Liver (tissue), 9 donors: ENCODE data around the gene GLI3. TPM values are rescaled to one million over a fixed set of nuclear protein-coding genes. Genes with fewer than 3 reads are reported as not detected.

ENCODE experiments used
- DNase-seq: peaks from one replicate; pipeline ENCODE4 v3.0.0-alpha.2; 2017; ENCODE audit warnings: low spot score
- H3K27ac ChIP-seq, 2 donors: one replicate each; pipeline ENCODE4 v1.7.0; 2013; ENCODE audit warnings: inconsistent platforms in 2 of 2, low read length in 2 of 2, control low read depth in 1 of 2, low read depth in 1 of 2, mild to moderate bottlenecking in 1 of 2
- H3K27me3 ChIP-seq, 4 donors: one replicate each; pipeline versions ENCODE4 v1.6.1 to v1.7.0; 2013; ENCODE audit warnings: low read length in 3 of 4, inconsistent platforms in 1 of 4, mild to moderate bottlenecking in 1 of 4, moderate library complexity in 1 of 4; ENCODE audit not compliant: control insufficient read depth in 4 of 4, insufficient read depth in 4 of 4
- H3K36me3 ChIP-seq, 4 donors: one replicate each; pipeline versions ENCODE4 v1.6.1 to v1.7.0; 2013; ENCODE audit warnings: low read length in 3 of 4, mild to moderate bottlenecking in 3 of 4, low read depth in 1 of 4, moderate library complexity in 1 of 4; ENCODE audit not compliant: control insufficient read depth in 4 of 4, insufficient read depth in 3 of 4
- H3K4me1 ChIP-seq, 4 donors: one replicate each; pipeline versions ENCODE4 v1.6.1 to v1.7.0; 2013; ENCODE audit warnings: low read length in 3 of 4, mild to moderate bottlenecking in 3 of 4, moderate library complexity in 1 of 4; ENCODE audit not compliant: control insufficient read depth in 4 of 4, insufficient read depth in 4 of 4
- H3K4me3 ChIP-seq, 3 donors: one replicate each; pipeline versions ENCODE4 v1.6.1 to v1.7.0; 2013; ENCODE audit warnings: low read length in 3 of 3, control low read depth in 1 of 3, low read depth in 1 of 3, mild to moderate bottlenecking in 1 of 3
- H3K9ac ChIP-seq, 2 donors: one replicate each; pipeline ENCODE4 v1.7.0; 2013; ENCODE audit warnings: low read length in 2 of 2, mild to moderate bottlenecking in 2 of 2, moderate library complexity in 2 of 2, control low read depth in 1 of 2, low read depth in 1 of 2
- H3K9me3 ChIP-seq, 4 donors: one replicate each; pipeline versions ENCODE4 v1.6.1 to v1.7.0; 2013; ENCODE audit warnings: low read length in 3 of 4; ENCODE audit not compliant: control insufficient read depth in 4 of 4
- EGR1 ChIP-seq, 2 donors: IDR thresholded peaks; 2 replicates each; pipeline ENCODE4 v1.6.1; 2016 to 2018; ENCODE audit warnings: antibody characterized with exemption in 2 of 2, low read depth in 2 of 2
- FOXA1 ChIP-seq: IDR thresholded peaks from 2 replicates; pipeline ENCODE4 v1.6.1; 2016; ENCODE audit warnings: antibody characterized with exemption
- FOXA2 ChIP-seq: IDR thresholded peaks from 2 replicates; pipeline ENCODE4 v1.6.1; 2016; ENCODE audit warnings: antibody characterized with exemption
- GABPA ChIP-seq, 2 donors: IDR thresholded peaks in 1 of 2; conservative IDR thresholded peaks in 1 of 2; 2 replicates each; pipeline ENCODE4 v1.6.1; 2016; ENCODE audit warnings: antibody characterized with exemption in 2 of 2, mild to moderate bottlenecking in 1 of 2, moderate library complexity in 1 of 2
- HNF4A ChIP-seq, 2 donors: conservative IDR thresholded peaks; 2 replicates each; pipeline ENCODE4 v1.6.1; 2016; ENCODE audit warnings: antibody characterized with exemption in 2 of 2, mild to moderate bottlenecking in 2 of 2
- HNF4G ChIP-seq: IDR thresholded peaks from 2 replicates; pipeline ENCODE4 v1.6.1; 2016; ENCODE audit warnings: antibody characterized with exemption
- JUND ChIP-seq, 2 donors: IDR thresholded peaks; 2 replicates each; pipeline ENCODE4 v1.6.1; 2016; ENCODE audit warnings: antibody characterized with exemption in 2 of 2
- NR2F2 ChIP-seq: IDR thresholded peaks from 2 replicates; pipeline ENCODE4 v1.6.1; 2016; ENCODE audit warnings: antibody characterized with exemption
- RAD21 ChIP-seq, 2 donors: IDR thresholded peaks; 2 replicates each; pipeline ENCODE4 v1.6.1; 2016; ENCODE audit warnings: antibody characterized with exemption in 2 of 2, mild to moderate bottlenecking in 2 of 2
- RXRA ChIP-seq, 2 donors: IDR thresholded peaks; 2 replicates each; pipeline ENCODE4 v1.6.1; 2017 to 2018; ENCODE audit warnings: antibody characterized with exemption in 2 of 2, mild to moderate bottlenecking in 1 of 2
- SP1 ChIP-seq: IDR thresholded peaks from 2 replicates; pipeline ENCODE4 v1.6.1; 2018; ENCODE audit warnings: antibody characterized with exemption, mild to moderate bottlenecking
- TAF1 ChIP-seq: conservative IDR thresholded peaks from 2 replicates; pipeline ENCODE4 v1.6.1; 2016; ENCODE audit warnings: antibody characterized with exemption, mild to moderate bottlenecking
- YY1 ChIP-seq: IDR thresholded peaks from 2 replicates; pipeline ENCODE4 v1.6.1; 2016; ENCODE audit warnings: antibody characterized with exemption, mild to moderate bottlenecking
- WGBS: extraction: QIAGEN DNeasy Blood & Tissue Kit; methylation state at CpG from one replicate; pipeline ENCODE4 v1.1.7; 2013; 5-methylcytosine and 5-hydroxymethylcytosine counted together
- polyA plus RNA-seq, 2 donors: library from polyadenylated mRNA; stranded (reverse) in 1 of 2; unstranded in 1 of 2; fragments of 200-250 nt in 1 of 2; fragments of >200 nt in 1 of 2; fragmentation: Nextera tagmentation in 1 of 2; extraction: Ambion mirVana in 1 of 2; gene quantifications; one replicate each; pipeline versions ENCODE4 v1.2.1 to v1.2.3, GENCODE V29; 2013 to 2015
- total RNA-seq, 2 donors: library from RNA; depleted of rRNA; stranded (reverse); fragments of >200 nt; gene quantifications; one replicate each; pipeline ENCODE4 v1.2.3, GENCODE V29; 2014
- TF ChIP-seq, protein P1 (sequence below): IDR thresholded peaks from 2 replicates; pipeline ENCODE4 v1.6.1; 2016; ENCODE audit warnings: antibody characterized with exemption
- TF ChIP-seq, protein P2 (sequence below): IDR thresholded peaks from 2 replicates; pipeline ENCODE4 v1.6.1; 2016; ENCODE audit warnings: antibody characterized with exemption
- TF ChIP-seq, protein P3 (sequence below): IDR thresholded peaks from 2 replicates; pipeline ENCODE4 v1.6.1; 2016; ENCODE audit warnings: antibody characterized with exemption, mild to moderate bottlenecking
- TF ChIP-seq, protein P4 (sequence below): fragments of 150-350 bp; IDR thresholded peaks from 2 replicates; pipeline ENCODE4 v1.5.1; 2017; ENCODE audit warnings: improper control_type of control experiment, low read depth, low read length; ENCODE audit not compliant: missing input control
- TF ChIP-seq, protein P5 (sequence below): IDR thresholded peaks from 2 replicates; pipeline ENCODE4 v1.6.1; 2016; ENCODE audit warnings: antibody characterized with exemption
- donor health status: healthy.
- donor health status: healthy.
- donor health status: healthy.
- donor health status: healthy.
- donor health status: healthy.

Gene GLI3
- total and polyA plus RNA-seq, 4 donors = 0.09 to 0.42 (median 0.26) TPM

DNA sequence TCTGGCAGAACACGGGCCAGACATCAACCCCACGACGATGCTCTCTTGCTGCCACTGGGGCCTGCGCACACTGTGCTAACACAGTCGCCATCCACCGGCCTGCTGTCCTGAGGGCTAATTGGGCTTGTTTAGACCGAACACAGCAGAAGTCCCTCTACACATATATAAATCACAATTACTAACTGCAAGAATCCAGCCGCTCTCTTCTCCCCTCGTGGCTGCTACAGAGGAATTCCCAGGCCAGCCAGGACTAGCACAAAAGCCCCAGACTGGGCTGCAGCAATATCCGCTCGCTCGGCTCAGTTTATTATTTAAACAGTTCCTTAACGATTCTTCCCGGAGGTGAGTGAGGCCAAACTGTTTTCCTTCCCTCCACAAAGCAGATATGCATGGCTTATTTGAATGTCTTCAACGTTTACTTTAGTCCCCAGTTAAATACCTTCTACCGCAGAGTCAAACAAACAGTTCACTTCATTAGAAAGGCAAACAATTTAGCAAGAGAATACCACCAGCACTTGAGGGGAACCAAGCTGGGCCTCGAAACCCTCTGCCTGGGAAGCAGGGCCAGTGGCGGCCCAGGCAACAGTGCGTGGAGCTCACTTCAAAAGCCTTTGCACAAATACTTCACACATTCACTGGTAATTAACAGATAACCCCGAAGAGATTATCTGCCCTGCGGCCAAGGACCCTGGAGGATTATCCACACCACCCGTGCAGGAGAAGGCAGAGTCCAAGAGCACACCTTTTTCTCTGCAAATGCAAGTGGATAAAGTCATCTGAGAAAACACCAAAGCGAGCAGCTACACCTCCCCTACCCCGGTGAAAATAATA is 145.3 kb downstream of the GLI3 start:
- H3K9me3 ChIP-seq = no peaks in the 10 kb centered on the region

DNA sequence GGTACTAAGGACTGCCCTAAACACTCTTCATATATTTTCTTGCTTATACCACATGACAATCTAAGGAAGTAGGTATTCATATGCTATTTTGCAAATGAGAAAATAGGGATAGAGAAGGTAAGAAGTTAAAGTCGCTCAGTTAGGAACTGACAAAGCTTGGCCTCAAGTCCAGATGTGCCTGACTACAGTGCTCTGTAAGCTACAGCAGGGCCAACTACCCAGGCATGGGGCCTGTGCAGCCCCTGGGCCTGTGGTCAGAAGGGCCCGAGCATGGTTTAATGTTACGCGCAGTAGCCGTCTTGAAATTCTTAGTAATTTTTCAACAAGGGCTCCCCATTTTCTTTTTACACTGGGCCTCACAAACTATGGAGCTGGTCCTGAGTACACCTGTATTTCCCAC is 146.2 kb downstream of the GLI3 start:
- Histone ChIP-seq H3K9me3 (no peaks in the 10 kb centered on the region), H3K9ac (no peak overlapping the region), H3K36me3 (no peaks in the 10 kb centered on the region), H3K27ac (no peak overlapping the region), H3K4me1 (no peaks in the 10 kb centered on the region), H3K4me3 (no peak overlapping the region), H3K27me3 (no peaks in the 10 kb centered on the region)
- no peak for DNase-seq
- WGBS = 82% methylated on average over 5 of the region's 5 CpGs
- TF ChIP-seq, protein P1, sequence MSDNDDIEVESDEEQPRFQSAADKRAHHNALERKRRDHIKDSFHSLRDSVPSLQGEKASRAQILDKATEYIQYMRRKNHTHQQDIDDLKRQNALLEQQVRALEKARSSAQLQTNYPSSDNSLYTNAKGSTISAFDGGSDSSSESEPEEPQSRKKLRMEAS = no peak
- no peak for TF ChIP-seq FOXA1
- TF ChIP-seq YY1 = no peak
- TF ChIP-seq EGR1 (IDR thresholded peaks at IDR 0.05; ENCODE audit: low read depth in 2 of 2) = no peak
- TF ChIP-seq, protein P2, sequence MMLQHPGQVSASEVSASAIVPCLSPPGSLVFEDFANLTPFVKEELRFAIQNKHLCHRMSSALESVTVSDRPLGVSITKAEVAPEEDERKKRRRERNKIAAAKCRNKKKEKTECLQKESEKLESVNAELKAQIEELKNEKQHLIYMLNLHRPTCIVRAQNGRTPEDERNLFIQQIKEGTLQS = no peak
- no peak for TF ChIP-seq NR2F2

More for the DNA sequence above, 145.3 kb downstream of the GLI3 start:
- DNase-seq = no peak
- TF ChIP-seq NR2F2 (no peak), EGR1 (IDR thresholded peaks at IDR 0.05; ENCODE audit: low read depth in 2 of 2) (no peak)
- Histone ChIP-seq H3K4me3 (no peak overlapping the region), H3K27ac (no peak overlapping the region), H3K36me3 (no peaks in the 10 kb centered on the region), H3K9ac (no peak overlapping the region), H3K4me1 (no peaks in the 10 kb centered on the region), H3K27me3 (no peaks in the 10 kb centered on the region)
- WGBS = 35% methylated on average over 24 of the region's 24 CpGs

DNA sequence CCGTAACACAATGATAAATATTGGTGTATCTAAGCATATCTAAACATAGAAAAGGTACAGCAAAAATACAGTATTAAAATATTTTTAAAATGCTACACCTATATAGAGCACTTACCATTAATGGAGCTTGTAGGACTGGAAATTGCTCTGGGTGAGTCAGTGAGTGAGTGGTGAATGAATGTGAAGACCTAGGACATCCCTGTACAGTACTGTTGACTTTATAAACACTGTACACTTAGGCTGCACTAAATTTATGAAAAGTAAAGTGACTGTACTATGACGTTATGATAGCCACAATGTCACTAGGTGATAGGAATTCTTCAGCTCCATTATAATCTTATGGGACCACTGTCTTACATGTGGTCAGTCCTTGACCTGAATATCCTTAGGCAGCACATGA is 147.0 kb downstream of the GLI3 start:
- Histone ChIP-seq H3K4me3 (no peak overlapping the region), H3K9ac (no peak overlapping the region), H3K27me3 (no peaks in the 10 kb centered on the region), H3K4me1 (no peaks in the 10 kb centered on the region), H3K9me3 (no peaks in the 10 kb centered on the region), H3K36me3 (no peaks in the 10 kb centered on the region), H3K27ac (no peak overlapping the region)
- TF ChIP-seq HNF4G (no peak), HNF4A (conservative IDR thresholded peaks at IDR 0.05) (no peak), GABPA (IDR thresholded peaks at IDR 0.05 in 1 of 2, conservative IDR thresholded peaks at IDR 0.05 in 1 of 2) (no peak), JUND (IDR thresholded peaks at IDR 0.05) (no peak), RAD21 (IDR thresholded peaks at IDR 0.05) (no peak), SP1 (no peak), FOXA2 (no peak), YY1 (no peak), RXRA (IDR thresholded peaks at IDR 0.05) (no peak), EGR1 (IDR thresholded peaks at IDR 0.05; ENCODE audit: low read depth in 2 of 2) (no peak), NR2F2 (no peak), FOXA1 (no peak), TAF1 (no peak)
- TF ChIP-seq, protein P3, sequence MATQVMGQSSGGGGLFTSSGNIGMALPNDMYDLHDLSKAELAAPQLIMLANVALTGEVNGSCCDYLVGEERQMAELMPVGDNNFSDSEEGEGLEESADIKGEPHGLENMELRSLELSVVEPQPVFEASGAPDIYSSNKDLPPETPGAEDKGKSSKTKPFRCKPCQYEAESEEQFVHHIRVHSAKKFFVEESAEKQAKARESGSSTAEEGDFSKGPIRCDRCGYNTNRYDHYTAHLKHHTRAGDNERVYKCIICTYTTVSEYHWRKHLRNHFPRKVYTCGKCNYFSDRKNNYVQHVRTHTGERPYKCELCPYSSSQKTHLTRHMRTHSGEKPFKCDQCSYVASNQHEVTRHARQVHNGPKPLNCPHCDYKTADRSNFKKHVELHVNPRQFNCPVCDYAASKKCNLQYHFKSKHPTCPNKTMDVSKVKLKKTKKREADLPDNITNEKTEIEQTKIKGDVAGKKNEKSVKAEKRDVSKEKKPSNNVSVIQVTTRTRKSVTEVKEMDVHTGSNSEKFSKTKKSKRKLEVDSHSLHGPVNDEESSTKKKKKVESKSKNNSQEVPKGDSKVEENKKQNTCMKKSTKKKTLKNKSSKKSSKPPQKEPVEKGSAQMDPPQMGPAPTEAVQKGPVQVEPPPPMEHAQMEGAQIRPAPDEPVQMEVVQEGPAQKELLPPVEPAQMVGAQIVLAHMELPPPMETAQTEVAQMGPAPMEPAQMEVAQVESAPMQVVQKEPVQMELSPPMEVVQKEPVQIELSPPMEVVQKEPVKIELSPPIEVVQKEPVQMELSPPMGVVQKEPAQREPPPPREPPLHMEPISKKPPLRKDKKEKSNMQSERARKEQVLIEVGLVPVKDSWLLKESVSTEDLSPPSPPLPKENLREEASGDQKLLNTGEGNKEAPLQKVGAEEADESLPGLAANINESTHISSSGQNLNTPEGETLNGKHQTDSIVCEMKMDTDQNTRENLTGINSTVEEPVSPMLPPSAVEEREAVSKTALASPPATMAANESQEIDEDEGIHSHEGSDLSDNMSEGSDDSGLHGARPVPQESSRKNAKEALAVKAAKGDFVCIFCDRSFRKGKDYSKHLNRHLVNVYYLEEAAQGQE = no peak
- TF ChIP-seq, protein P4, sequence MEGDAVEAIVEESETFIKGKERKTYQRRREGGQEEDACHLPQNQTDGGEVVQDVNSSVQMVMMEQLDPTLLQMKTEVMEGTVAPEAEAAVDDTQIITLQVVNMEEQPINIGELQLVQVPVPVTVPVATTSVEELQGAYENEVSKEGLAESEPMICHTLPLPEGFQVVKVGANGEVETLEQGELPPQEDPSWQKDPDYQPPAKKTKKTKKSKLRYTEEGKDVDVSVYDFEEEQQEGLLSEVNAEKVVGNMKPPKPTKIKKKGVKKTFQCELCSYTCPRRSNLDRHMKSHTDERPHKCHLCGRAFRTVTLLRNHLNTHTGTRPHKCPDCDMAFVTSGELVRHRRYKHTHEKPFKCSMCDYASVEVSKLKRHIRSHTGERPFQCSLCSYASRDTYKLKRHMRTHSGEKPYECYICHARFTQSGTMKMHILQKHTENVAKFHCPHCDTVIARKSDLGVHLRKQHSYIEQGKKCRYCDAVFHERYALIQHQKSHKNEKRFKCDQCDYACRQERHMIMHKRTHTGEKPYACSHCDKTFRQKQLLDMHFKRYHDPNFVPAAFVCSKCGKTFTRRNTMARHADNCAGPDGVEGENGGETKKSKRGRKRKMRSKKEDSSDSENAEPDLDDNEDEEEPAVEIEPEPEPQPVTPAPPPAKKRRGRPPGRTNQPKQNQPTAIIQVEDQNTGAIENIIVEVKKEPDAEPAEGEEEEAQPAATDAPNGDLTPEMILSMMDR = no peak
- TF ChIP-seq, protein P1 = no peak
- TF ChIP-seq, protein P5, sequence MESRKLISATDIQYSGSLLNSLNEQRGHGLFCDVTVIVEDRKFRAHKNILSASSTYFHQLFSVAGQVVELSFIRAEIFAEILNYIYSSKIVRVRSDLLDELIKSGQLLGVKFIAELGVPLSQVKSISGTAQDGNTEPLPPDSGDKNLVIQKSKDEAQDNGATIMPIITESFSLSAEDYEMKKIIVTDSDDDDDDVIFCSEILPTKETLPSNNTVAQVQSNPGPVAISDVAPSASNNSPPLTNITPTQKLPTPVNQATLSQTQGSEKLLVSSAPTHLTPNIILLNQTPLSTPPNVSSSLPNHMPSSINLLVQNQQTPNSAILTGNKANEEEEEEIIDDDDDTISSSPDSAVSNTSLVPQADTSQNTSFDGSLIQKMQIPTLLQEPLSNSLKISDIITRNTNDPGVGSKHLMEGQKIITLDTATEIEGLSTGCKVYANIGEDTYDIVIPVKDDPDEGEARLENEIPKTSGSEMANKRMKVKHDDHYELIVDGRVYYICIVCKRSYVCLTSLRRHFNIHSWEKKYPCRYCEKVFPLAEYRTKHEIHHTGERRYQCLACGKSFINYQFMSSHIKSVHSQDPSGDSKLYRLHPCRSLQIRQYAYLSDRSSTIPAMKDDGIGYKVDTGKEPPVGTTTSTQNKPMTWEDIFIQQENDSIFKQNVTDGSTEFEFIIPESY = no peak
- TF ChIP-seq, protein P2 = no peak
- no peak for DNase-seq
- 92% methylated on average over 2 of the region's 2 CpGs for WGBS
